Omental fat pad (tissue), 4 donors: ENCODE data around the gene LPIN1. TPM values are rescaled to one million over a fixed set of nuclear protein-coding genes. Genes with fewer than 3 reads are reported as not detected.

Source experiments
- small RNA-seq: library from RNA; depleted of rRNA; stranded (forward); fragments of <200 nt; gene quantifications from one replicate; pipeline ENCODE3, GENCODE V24; 2016
- total RNA-seq, 4 donors: library from RNA; depleted of rRNA; stranded (reverse); fragments of >200 nt; gene quantifications; one replicate each; pipeline ENCODE4 v1.1.0, GENCODE V29; 2016

The LPIN1 gene
- total RNA-seq, 4 donors from 2014 or later: 72.8 to 104 (median 89.1) TPM

Small RNAs within 50 kb of the gene (small RNA-seq; reads per million reads assigned to genes)
- not detected for gene MIR4262
- gene MIR548S: not detected

Other genes with a start within 250 kb of the LPIN1 start
- gene GREB1, start 212.6 kb upstream of the LPIN1 start, total RNA-seq: 10 to 100 TPM in 1 of 4 donors, 1 to 10 TPM in 3; 1.9 to 12.4 (median 4.1) TPM
- 1 to 10 TPM in 1 of 4 donors, under 1 TPM in 1, not detected in 2; 0.28 to 1.6 TPM for gene NTSR2, start 76.4 kb upstream of the LPIN1 start, total RNA-seq